ENCODE measurements around the gene LPAR3. TPM values are rescaled to one million over a fixed set of nuclear protein-coding genes. Genes with fewer than 3 reads are reported as not detected.

The LPAR3 gene
- total RNA-seq, 4 donors from 2014 or later, result 0.40 to 1.4 (median 0.78) TPM; not detected in 1

DNA sequence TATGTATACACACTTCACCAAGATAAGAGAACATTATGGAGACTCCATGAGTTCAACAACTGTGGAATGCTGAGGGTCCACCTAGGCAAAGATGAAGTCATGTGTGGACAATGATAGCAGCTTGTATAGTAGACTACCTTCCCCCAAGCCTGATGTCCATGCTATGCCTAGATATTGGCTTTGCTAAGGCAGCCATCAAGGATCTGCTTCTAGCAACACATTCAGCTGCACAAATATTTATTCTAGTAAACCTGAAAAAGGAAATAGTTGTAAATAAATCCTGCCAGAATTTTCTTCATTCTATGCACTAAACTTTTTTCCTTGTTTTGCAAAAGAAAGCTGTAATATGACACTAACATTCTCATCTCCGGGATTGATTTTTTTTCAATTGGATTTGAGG lies 7.0 kb upstream of the LPAR3 start:
- WGBS, 2 donors, result 76 to 90% methylated on average over 1 of the region's 1 CpG
- no peaks in the 10 kb centered on the region for H3K4me1 ChIP-seq
- DNase-seq, result no peak
- H3K36me3 ChIP-seq, result no peaks in the 10 kb centered on the region
- no peak overlapping the region for H3K27ac ChIP-seq
- H3K27me3 ChIP-seq, result no peaks in the 10 kb centered on the region
- no peak overlapping the region for H3K4me3 ChIP-seq (replicated peaks in 1 of 3)
- intact Hi-C loops (cut with DNase I), result no loop called here
- no peak for TF ChIP-seq POLR2A (IDR thresholded peaks at IDR 0.05)
- TF ChIP-seq, protein P1, sequence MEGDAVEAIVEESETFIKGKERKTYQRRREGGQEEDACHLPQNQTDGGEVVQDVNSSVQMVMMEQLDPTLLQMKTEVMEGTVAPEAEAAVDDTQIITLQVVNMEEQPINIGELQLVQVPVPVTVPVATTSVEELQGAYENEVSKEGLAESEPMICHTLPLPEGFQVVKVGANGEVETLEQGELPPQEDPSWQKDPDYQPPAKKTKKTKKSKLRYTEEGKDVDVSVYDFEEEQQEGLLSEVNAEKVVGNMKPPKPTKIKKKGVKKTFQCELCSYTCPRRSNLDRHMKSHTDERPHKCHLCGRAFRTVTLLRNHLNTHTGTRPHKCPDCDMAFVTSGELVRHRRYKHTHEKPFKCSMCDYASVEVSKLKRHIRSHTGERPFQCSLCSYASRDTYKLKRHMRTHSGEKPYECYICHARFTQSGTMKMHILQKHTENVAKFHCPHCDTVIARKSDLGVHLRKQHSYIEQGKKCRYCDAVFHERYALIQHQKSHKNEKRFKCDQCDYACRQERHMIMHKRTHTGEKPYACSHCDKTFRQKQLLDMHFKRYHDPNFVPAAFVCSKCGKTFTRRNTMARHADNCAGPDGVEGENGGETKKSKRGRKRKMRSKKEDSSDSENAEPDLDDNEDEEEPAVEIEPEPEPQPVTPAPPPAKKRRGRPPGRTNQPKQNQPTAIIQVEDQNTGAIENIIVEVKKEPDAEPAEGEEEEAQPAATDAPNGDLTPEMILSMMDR (IDR thresholded peaks at IDR 0.05), result no peak
- H3K9me3 ChIP-seq, result no peaks in the 10 kb centered on the region

DNA sequence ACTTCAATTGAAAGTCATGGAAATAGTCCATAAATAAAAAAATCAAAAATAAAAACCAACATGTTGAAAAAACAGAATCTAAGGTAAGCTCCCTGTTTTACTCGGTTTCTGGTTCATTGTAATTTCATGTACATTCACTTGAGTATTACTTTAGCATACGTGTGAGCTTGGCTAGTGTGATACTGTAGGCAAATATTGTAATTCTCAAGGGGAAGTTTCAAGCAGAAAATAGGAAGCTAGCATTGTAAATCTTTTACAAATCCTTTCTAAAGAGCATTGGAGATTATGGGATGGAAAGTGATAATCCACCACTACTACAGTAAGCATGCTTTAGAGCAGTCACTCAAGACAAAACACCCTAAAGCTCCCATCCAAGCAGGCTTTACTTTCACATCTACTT lies 3.3 kb upstream of the LPAR3 start:
- Histone ChIP-seq H3K9me3 (no peaks in the 10 kb centered on the region), H3K27ac (no peak overlapping the region), H3K4me1 (peaks cover 3 to 10% of the 10 kb centered on the region in 2 donors), H3K36me3 (no peaks in the 10 kb centered on the region), H3K4me3 (replicated peaks in 1 of 3) (no peak overlapping the region), H3K27me3 (no peaks in the 10 kb centered on the region)
- intact Hi-C loops (cut with DNase I), result no loop called here
- WGBS, 2 donors, result 72 to 83% methylated on average over 2 of the region's 2 CpGs
- no peak for DNase-seq
- no peak for TF ChIP-seq POLR2A (IDR thresholded peaks at IDR 0.05)
- TF ChIP-seq, protein P1 (IDR thresholded peaks at IDR 0.05), result no peak

DNA sequence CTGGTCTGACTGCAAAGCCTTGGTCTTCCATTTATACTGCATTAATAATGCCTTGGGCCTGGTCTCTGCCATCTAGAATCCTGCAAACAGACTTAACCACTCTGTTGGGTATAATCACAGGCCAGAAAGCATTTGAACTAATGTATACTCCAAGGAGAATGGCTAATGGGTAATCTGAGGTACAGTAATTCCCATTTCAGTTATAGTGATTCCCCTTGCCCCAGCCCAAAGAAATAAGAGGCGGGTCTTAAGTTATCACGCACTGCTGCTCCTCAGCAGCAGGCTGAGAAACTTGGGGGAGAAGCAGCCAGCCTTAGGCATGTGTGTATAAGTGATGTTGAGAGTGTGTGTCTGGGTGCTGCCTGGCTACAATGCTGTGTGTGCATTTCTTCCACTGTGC lies 2.4 kb downstream of the LPAR3 start:
- Histone ChIP-seq H3K36me3 (no peaks in the 10 kb centered on the region), H3K27ac (no peak overlapping the region), H3K4me1 (peaks cover 3 to 10% of the 10 kb centered on the region in 2 donors), H3K27me3 (no peaks in the 10 kb centered on the region), H3K9me3 (no peaks in the 10 kb centered on the region), H3K4me3 (replicated peaks in 1 of 3) (no peak overlapping the region)
- no peak for DNase-seq
- 57 to 86% methylated on average over 2 of the region's 2 CpGs for WGBS, 2 donors
- TF ChIP-seq, protein P1 (IDR thresholded peaks at IDR 0.05), result no peak
- no peak for TF ChIP-seq POLR2A (IDR thresholded peaks at IDR 0.05)
- intact Hi-C loops (cut with DNase I), result no loop called here

DNA sequence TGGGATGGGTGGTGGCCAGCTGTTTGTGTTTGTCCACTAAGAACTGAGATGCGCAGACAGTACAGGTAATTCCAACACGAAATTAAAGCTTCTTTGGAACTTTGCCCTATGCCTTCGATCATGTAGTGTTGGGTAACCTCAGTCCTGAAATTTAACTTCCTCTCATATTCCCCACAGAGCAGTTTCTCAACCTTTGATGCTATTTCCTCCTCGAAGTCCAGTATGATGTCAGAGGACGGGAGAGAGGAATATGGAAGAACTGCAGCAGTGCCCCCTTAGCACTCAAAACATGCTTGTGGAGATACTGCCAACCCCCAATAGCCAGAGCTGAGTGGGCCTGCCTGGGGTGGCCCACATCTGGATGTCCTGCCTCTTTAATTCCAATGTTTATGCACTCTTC lies 3.6 kb downstream of the LPAR3 start:
- intact Hi-C loops (cut with DNase I), result no loop called here
- Histone ChIP-seq H3K4me1 (peaks cover 3 to 10% of the 10 kb centered on the region in 2 donors), H3K27me3 (no peaks in the 10 kb centered on the region), H3K9me3 (no peaks in the 10 kb centered on the region), H3K36me3 (no peaks in the 10 kb centered on the region), H3K27ac (no peak overlapping the region), H3K4me3 (replicated peaks in 1 of 3) (no peak overlapping the region)
- no peak for DNase-seq
- 76 to 80% methylated on average over 5 of the region's 5 CpGs for WGBS, 2 donors
- TF ChIP-seq, protein P1 (IDR thresholded peaks at IDR 0.05), result no peak
- TF ChIP-seq POLR2A (IDR thresholded peaks at IDR 0.05), result no peak

DNA sequence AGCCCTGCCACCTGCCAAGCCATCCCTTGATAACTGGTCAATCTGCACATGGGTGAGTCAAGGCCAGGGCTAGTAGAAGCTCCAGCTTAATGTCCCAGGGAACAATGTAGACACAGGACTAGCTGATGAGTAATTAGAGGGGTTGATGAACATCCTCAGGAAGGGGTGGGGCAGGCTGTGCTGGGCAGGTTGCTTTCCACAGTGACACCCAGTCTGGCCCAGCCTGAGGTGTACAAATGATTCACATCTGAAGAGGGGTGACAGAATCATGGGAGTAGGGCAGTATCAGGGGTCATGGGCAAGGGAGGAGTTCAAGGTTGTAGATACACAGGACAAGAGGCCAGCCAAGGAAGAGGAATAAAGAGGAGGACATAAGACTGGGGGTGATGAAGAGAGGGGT lies 4.3 kb downstream of the LPAR3 start:
- Histone ChIP-seq H3K4me1 (peaks cover 3 to 10% of the 10 kb centered on the region in 2 donors), H3K27ac (no peak overlapping the region), H3K27me3 (no peaks in the 10 kb centered on the region), H3K4me3 (replicated peaks in 1 of 3) (no peak overlapping the region), H3K36me3 (no peaks in the 10 kb centered on the region), H3K9me3 (no peaks in the 10 kb centered on the region)
- no peak for DNase-seq
- intact Hi-C loops (cut with DNase I), result no loop called here
- no peak for TF ChIP-seq POLR2A (IDR thresholded peaks at IDR 0.05)
- TF ChIP-seq, protein P1 (IDR thresholded peaks at IDR 0.05), result no peak
